Measurements from ENCODE around the gene HSPA4. TPM values are rescaled to one million over a fixed set of nuclear protein-coding genes. Genes with fewer than 3 reads are reported as not detected.

HSPA4 gene
- total and polyA plus RNA-seq, 2 experiments from 2014 or later: 340 to 343 TPM

DNA sequence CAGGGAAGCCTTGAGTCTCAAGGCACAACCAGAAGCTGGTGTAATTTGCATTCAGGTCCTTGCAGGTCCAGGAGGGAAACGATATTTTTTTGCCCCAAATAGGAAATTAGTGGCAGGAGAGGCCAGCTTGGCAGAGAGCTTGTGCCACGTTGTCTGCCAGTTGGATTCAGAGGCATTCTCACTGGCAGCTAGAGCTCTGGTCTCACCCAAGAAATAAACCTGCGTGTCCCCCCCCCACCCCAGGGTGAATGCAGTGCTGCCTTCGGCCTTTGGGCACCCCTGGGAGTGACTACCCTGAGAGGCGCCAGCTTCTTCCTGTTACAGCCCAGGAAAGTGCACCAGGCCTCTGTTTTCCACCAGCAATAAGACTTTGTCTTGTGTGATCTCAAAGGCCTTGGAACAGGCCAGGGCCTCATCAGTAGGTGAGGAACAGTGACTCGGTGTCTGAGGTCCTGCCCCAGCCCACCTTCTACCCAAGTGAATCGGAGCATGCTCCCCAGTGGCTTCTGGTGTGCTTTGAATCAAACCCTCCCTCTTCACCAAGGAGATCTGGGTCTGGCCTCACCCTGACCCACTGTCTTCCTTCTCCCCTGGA, 68.4 kb downstream of the HSPA4 start:
- no peaks in the 10 kb centered on the region for H3K79me2 ChIP-seq (replicated peaks; ENCODE audit: insufficient read depth)
- no peaks in the 10 kb centered on the region for H3K27me3 Mint-ChIP-seq (ENCODE audit: insufficient read depth, low read depth, poor library complexity)
- H3F3A ChIP-seq (replicated peaks; ENCODE audit: low read depth): no peaks in the 10 kb centered on the region
- no peaks in the 10 kb centered on the region for H3K27me3 ChIP-seq (ENCODE audit: insufficient read depth)
- H3K4me1 ChIP-seq (ENCODE audit: insufficient read depth): no peaks in the 10 kb centered on the region
- H3K36me3 Mint-ChIP-seq (ENCODE audit: low read depth): no peaks in the 10 kb centered on the region
- TF ChIP-seq CREB1 (CRISPR knock-in tag; IDR thresholded peaks at IDR 0.05; ENCODE audit: low read depth) (no peak), ZNF114 (CRISPR knock-in tag; IDR thresholded peaks at IDR 0.05) (no peak), POLR2AphosphoS5 (IDR thresholded peaks at IDR 0.05; ENCODE audit: low read depth) (no peak), EZH2 (IDR thresholded peaks at IDR 0.05; ENCODE audit: low read depth, unreplicated experiment) (no peak), ZNF331 (CRISPR knock-in tag; IDR thresholded peaks at IDR 0.05; ENCODE audit: low read depth) (no peak), NANOG (IDR thresholded peaks at IDR 0.05; ENCODE audit: borderline replicate concordance) (no peak), EZH2phosphoT487 (IDR thresholded peaks at IDR 0.05; ENCODE audit: unreplicated experiment) (no peak)
- TF ChIP-seq, protein P1, sequence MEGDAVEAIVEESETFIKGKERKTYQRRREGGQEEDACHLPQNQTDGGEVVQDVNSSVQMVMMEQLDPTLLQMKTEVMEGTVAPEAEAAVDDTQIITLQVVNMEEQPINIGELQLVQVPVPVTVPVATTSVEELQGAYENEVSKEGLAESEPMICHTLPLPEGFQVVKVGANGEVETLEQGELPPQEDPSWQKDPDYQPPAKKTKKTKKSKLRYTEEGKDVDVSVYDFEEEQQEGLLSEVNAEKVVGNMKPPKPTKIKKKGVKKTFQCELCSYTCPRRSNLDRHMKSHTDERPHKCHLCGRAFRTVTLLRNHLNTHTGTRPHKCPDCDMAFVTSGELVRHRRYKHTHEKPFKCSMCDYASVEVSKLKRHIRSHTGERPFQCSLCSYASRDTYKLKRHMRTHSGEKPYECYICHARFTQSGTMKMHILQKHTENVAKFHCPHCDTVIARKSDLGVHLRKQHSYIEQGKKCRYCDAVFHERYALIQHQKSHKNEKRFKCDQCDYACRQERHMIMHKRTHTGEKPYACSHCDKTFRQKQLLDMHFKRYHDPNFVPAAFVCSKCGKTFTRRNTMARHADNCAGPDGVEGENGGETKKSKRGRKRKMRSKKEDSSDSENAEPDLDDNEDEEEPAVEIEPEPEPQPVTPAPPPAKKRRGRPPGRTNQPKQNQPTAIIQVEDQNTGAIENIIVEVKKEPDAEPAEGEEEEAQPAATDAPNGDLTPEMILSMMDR (conservative IDR thresholded peaks at IDR 0.05; ENCODE audit: low read depth in 2 of 2): no peak
- TF ChIP-seq, protein P2, sequence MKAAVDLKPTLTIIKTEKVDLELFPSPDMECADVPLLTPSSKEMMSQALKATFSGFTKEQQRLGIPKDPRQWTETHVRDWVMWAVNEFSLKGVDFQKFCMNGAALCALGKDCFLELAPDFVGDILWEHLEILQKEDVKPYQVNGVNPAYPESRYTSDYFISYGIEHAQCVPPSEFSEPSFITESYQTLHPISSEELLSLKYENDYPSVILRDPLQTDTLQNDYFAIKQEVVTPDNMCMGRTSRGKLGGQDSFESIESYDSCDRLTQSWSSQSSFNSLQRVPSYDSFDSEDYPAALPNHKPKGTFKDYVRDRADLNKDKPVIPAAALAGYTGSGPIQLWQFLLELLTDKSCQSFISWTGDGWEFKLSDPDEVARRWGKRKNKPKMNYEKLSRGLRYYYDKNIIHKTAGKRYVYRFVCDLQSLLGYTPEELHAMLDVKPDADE (IDR thresholded peaks at IDR 0.05): no peak
- TF ChIP-seq, protein P3, sequence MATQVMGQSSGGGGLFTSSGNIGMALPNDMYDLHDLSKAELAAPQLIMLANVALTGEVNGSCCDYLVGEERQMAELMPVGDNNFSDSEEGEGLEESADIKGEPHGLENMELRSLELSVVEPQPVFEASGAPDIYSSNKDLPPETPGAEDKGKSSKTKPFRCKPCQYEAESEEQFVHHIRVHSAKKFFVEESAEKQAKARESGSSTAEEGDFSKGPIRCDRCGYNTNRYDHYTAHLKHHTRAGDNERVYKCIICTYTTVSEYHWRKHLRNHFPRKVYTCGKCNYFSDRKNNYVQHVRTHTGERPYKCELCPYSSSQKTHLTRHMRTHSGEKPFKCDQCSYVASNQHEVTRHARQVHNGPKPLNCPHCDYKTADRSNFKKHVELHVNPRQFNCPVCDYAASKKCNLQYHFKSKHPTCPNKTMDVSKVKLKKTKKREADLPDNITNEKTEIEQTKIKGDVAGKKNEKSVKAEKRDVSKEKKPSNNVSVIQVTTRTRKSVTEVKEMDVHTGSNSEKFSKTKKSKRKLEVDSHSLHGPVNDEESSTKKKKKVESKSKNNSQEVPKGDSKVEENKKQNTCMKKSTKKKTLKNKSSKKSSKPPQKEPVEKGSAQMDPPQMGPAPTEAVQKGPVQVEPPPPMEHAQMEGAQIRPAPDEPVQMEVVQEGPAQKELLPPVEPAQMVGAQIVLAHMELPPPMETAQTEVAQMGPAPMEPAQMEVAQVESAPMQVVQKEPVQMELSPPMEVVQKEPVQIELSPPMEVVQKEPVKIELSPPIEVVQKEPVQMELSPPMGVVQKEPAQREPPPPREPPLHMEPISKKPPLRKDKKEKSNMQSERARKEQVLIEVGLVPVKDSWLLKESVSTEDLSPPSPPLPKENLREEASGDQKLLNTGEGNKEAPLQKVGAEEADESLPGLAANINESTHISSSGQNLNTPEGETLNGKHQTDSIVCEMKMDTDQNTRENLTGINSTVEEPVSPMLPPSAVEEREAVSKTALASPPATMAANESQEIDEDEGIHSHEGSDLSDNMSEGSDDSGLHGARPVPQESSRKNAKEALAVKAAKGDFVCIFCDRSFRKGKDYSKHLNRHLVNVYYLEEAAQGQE (IDR thresholded peaks at IDR 0.05; ENCODE audit: unreplicated experiment): no peak
- no peak overlapping the region for H3K27ac Mint-ChIP-seq
- ATAC-seq (no peak), DNase-seq (ENCODE audit: low spot score) (no peak)
- H3K4me3 ChIP-seq: no peak overlapping the region
- no peak overlapping the region for H3K27ac ChIP-seq (ENCODE audit: low read depth)
- no peaks in the 10 kb centered on the region for H3K9me2 ChIP-seq (ENCODE audit: insufficient read depth)
- H3K4me1 Mint-ChIP-seq: no peaks in the 10 kb centered on the region; the same call in 1 of the 3 replicates
- no peak overlapping the region for H3K4me2 ChIP-seq
- H3K36me3 ChIP-seq (ENCODE audit: insufficient read depth): no peaks in the 10 kb centered on the region
- H2AFZ ChIP-seq: peak overlapping the region; percentile 32; the same call in 1 of the 2 replicates
- no peaks in the 10 kb centered on the region for H4K20me1 ChIP-seq (replicated peaks; ENCODE audit: insufficient read depth)
- no peaks in the 10 kb centered on the region; the same call in 2 of the 3 replicates for H3K9me3 Mint-ChIP-seq
- no peak overlapping the region for H3K4me3 Mint-ChIP-seq
